H1 (cell line): ENCODE measurements around the gene USP7. TPM values are rescaled to one million over a fixed set of nuclear protein-coding genes. Genes with fewer than 3 reads are reported as not detected.

Experiments used
- CTCF ChIA-PET: fragments of 300-600 bp; sonication (Branson Sonifier 250); formaldehyde crosslinking; loops from one replicate; lab custom pipeline; 2021; ENCODE audit not compliant: partially characterized antibody; lab: Charles Lee
- POLR2A ChIA-PET: fragments of 300-600 bp; sonication (Branson Sonifier 250); formaldehyde crosslinking; loops from one replicate; lab custom pipeline; 2021; ENCODE audit warnings: inconsistent platforms; ENCODE audit not compliant: partially characterized antibody; lab: Charles Lee
- DNase-seq, 2 experiments: peaks; one replicate each; pipeline versions ENCODE4 v3.0.0 to v3.0.0-alpha.2; 2010 to 2022; ENCODE audit warnings: low spot score in 2 of 2, low read depth in 1 of 2, mixed read lengths in 1 of 2
- FAIRE-seq: peaks from 2 replicates; lab custom pipeline; 2011; peaks lifted over from hg19 to GRCh38; lab: Jason Lieb, UNC
- H2AFZ ChIP-seq: 2 replicates; pipeline ENCODE4 v1.8.1; 2012; ENCODE audit warnings: low read length, inconsistent platforms
- H2AK5ac ChIP-seq: 2 replicates; pipeline ENCODE4 v1.6.1; 2013; ENCODE audit warnings: low read depth, low read length
- H2BK120ac ChIP-seq: replicated peaks from 2 replicates; pipeline ENCODE3; 2013; ENCODE audit warnings: low read depth, low read length, inconsistent platforms
- H2BK12ac ChIP-seq: 2 replicates; pipeline ENCODE4 v1.6.1; 2013; ENCODE audit warnings: low read depth, low read length
- H2BK15ac ChIP-seq: 2 replicates; pipeline ENCODE4 v1.6.1; 2013; ENCODE audit warnings: low read length
- H2BK20ac ChIP-seq: 2 replicates; pipeline ENCODE4 v1.6.1; 2013; ENCODE audit warnings: low read length
- H2BK5ac ChIP-seq: 2 replicates; pipeline ENCODE4 v1.6.1; 2013; ENCODE audit warnings: low read depth, low read length
- H3K14ac ChIP-seq: 2 replicates; pipeline ENCODE4 v1.6.1; 2013; ENCODE audit warnings: inconsistent platforms; ENCODE audit not compliant: insufficient read length
- H3K18ac ChIP-seq: 2 replicates; pipeline ENCODE4 v1.6.1; 2013; ENCODE audit warnings: low read length; ENCODE audit errors: extremely low read depth
- H3K23ac ChIP-seq: 2 replicates; pipeline ENCODE4 v1.6.1; 2013; ENCODE audit warnings: inconsistent platforms; ENCODE audit not compliant: insufficient read length
- H3K23me2 ChIP-seq: 2 replicates; pipeline ENCODE4 v1.6.1; 2013; ENCODE audit warnings: low read depth, low read length
- H3K27ac ChIP-seq: 2 replicates; pipeline ENCODE4 v1.6.1; 2011; ENCODE audit warnings: low read depth, low read length, inconsistent platforms
- H3K27me3 ChIP-seq, 4 experiments: replicated peaks in 1 of 4; 1 replicate in 1 of 4; 2 replicates in 3 of 4; pipeline versions ENCODE4 v1.6.1 to v1.8.1; 2011 to 2013; ENCODE audit warnings: low read length in 3 of 4, mild to moderate bottlenecking in 3 of 4, inconsistent platforms in 2 of 4, mixed read lengths in 2 of 4, moderate library complexity in 1 of 4; ENCODE audit not compliant: control insufficient read depth in 3 of 4, insufficient read depth in 3 of 4; ENCODE audit errors: extremely low read depth in 1 of 4
- H3K36me3 ChIP-seq, 4 experiments: 2 replicates each; pipeline versions ENCODE4 v1.6.1 to v1.8.1; 2011 to 2013; ENCODE audit warnings: mild to moderate bottlenecking in 4 of 4, low read length in 3 of 4, moderate library complexity in 2 of 4, control low read depth in 1 of 4, inconsistent platforms in 1 of 4; ENCODE audit not compliant: insufficient read depth in 4 of 4, control insufficient read depth in 2 of 4
- H3K4ac ChIP-seq: replicated peaks from 2 replicates; pipeline ENCODE3; 2013; ENCODE audit warnings: low read length, low read depth, mixed read lengths, inconsistent platforms; ENCODE audit not compliant: insufficient read length
- H3K4me1 ChIP-seq, 4 experiments: replicated peaks in 1 of 4; 1 replicate in 1 of 4; 2 replicates in 3 of 4; pipeline versions ENCODE4 v1.6.1 to v1.8.1; 2011 to 2013; ENCODE audit warnings: low read length in 3 of 4, inconsistent platforms in 2 of 4, mixed read lengths in 1 of 4; ENCODE audit not compliant: insufficient read depth in 4 of 4, control insufficient read depth in 3 of 4
- H3K4me2 ChIP-seq, 2 experiments: 2 replicates each; pipeline versions ENCODE4 v1.6.1 to v1.8.1; 2011 to 2013; ENCODE audit warnings: low read depth in 2 of 2, low read length in 2 of 2, control low read depth in 1 of 2, inconsistent platforms in 1 of 2, mild to moderate bottlenecking in 1 of 2; ENCODE audit not compliant: insufficient read depth in 1 of 2
- H3K4me3 ChIP-seq, 4 experiments: fragments of 200-600, 300-600 bp in 1 of 4; sonication (generic), shearing (Covaris generic), sonication (Bioruptor Twin) in 1 of 4; 2 replicates each; pipeline versions ENCODE4 v1.5.1 to v1.8.1; 2011 to 2016; ENCODE audit warnings: low read length in 4 of 4, low read depth in 3 of 4, control low read depth in 2 of 4, inconsistent platforms in 2 of 4, mild to moderate bottlenecking in 2 of 4, mixed read lengths in 1 of 4, moderate library complexity in 1 of 4; ENCODE audit not compliant: insufficient read depth in 2 of 4; ENCODE audit errors: extremely low read depth in 1 of 4
- H3K56ac ChIP-seq: replicated peaks from 2 replicates; pipeline ENCODE3; 2013; ENCODE audit warnings: low read depth, mild to moderate bottlenecking, mixed read lengths, low read length, inconsistent platforms; ENCODE audit not compliant: insufficient read length
- H3K79me1 ChIP-seq: 2 replicates; pipeline ENCODE4 v1.6.1; 2013; ENCODE audit warnings: low read depth, low read length, control low read depth
- H3K79me2 ChIP-seq, 2 experiments: 2 replicates each; pipeline versions ENCODE4 v1.6.1 to v1.8.1; 2012 to 2013; ENCODE audit warnings: low read length in 2 of 2, mild to moderate bottlenecking in 2 of 2, inconsistent platforms in 1 of 2; ENCODE audit not compliant: insufficient read depth in 2 of 2, control insufficient read depth in 1 of 2
- H3K9ac ChIP-seq, 4 experiments: replicated peaks in 1 of 4; 1 replicate in 1 of 4; 2 replicates in 3 of 4; pipeline versions ENCODE4 v1.6.1 to v1.8.1; 2011 to 2013; ENCODE audit warnings: low read depth in 3 of 4, low read length in 3 of 4, control low read depth in 2 of 4, mild to moderate bottlenecking in 2 of 4, moderate library complexity in 2 of 4, inconsistent platforms in 1 of 4; ENCODE audit errors: extremely low read depth in 1 of 4
- H3K9me3 ChIP-seq, 2 experiments: 2 replicates each; pipeline versions ENCODE4 v1.6.1 to v1.8.1; 2012 to 2013; ENCODE audit warnings: mild to moderate bottlenecking in 2 of 2, moderate library complexity in 2 of 2, control low read depth in 1 of 2, inconsistent platforms in 1 of 2, low read depth in 1 of 2, low read length in 1 of 2, mixed read lengths in 1 of 2; ENCODE audit not compliant: insufficient read depth in 2 of 2
- H4K20me1 ChIP-seq, 2 experiments: replicated peaks in 1 of 2; 2 replicates each; pipeline versions ENCODE3 to v1.8.1; 2011 to 2013; ENCODE audit warnings: inconsistent platforms in 2 of 2, low read length in 2 of 2, mild to moderate bottlenecking in 1 of 2; ENCODE audit not compliant: insufficient read depth in 2 of 2, control insufficient read depth in 1 of 2
- H4K5ac ChIP-seq: 2 replicates; pipeline ENCODE4 v1.6.1; 2013; ENCODE audit warnings: low read length, low read depth, mixed read lengths, inconsistent platforms; ENCODE audit not compliant: insufficient read length
- H4K8ac ChIP-seq: 2 replicates; pipeline ENCODE4 v1.8.0; 2013; ENCODE audit warnings: mild to moderate bottlenecking, moderate library complexity, low read length, inconsistent platforms; ENCODE audit not compliant: insufficient read depth; ENCODE audit errors: extremely low read depth
- H4K91ac ChIP-seq: replicated peaks from 2 replicates; pipeline ENCODE3; 2013; ENCODE audit warnings: low read length, mixed read lengths, inconsistent platforms; ENCODE audit not compliant: insufficient read length
- BRCA1 ChIP-seq: IDR thresholded peaks from 2 replicates; pipeline ENCODE4 v1.6.1; 2012; ENCODE audit warnings: low read depth, low read length, improper control_type of control experiment
- CEBPB ChIP-seq: IDR thresholded peaks from 2 replicates; pipeline ENCODE4 v1.6.1; 2012; ENCODE audit warnings: low read depth, low read length
- CREB1 ChIP-seq: IDR thresholded peaks from 2 replicates; pipeline ENCODE4 v1.6.1; 2012; ENCODE audit warnings: inconsistent platforms
- EP300 ChIP-seq, 2 experiments: IDR thresholded peaks; 1 replicate in 1 of 2; 2 replicates in 1 of 2; pipeline ENCODE4 v1.6.1; 2011 to 2012; ENCODE audit warnings: low read depth in 2 of 2, low read length in 2 of 2, mild to moderate bottlenecking in 2 of 2, borderline replicate concordance in 1 of 2, inconsistent platforms in 1 of 2, moderate library complexity in 1 of 2
- EZH2 ChIP-seq: fragments of 200-600 bp; sonication (generic); IDR thresholded peaks from 2 replicates; pipeline ENCODE4 v1.7.1; 2012; ENCODE audit warnings: low read depth, mild to moderate bottlenecking, moderate library complexity, low read length, inconsistent platforms; ENCODE audit not compliant: severe bottlenecking
- NANOG ChIP-seq: IDR thresholded peaks from 2 replicates; pipeline ENCODE4 v1.6.1; 2011; ENCODE audit warnings: low read length, low read depth, mild to moderate bottlenecking, inconsistent platforms; ENCODE audit not compliant: insufficient read depth, poor library complexity, severe bottlenecking
- SIN3A ChIP-seq, 2 experiments: IDR thresholded peaks in 1 of 2; conservative IDR thresholded peaks in 1 of 2; 2 replicates each; pipeline ENCODE4 v1.6.1; 2011 to 2012; ENCODE audit warnings: low read length in 2 of 2, improper control_type of control experiment in 1 of 2, low read depth in 1 of 2, mild to moderate bottlenecking in 1 of 2
- SP2 ChIP-seq: IDR thresholded peaks from 2 replicates; pipeline ENCODE4 v1.6.1; 2012; ENCODE audit warnings: mild to moderate bottlenecking, low read length, inconsistent platforms
- WGBS, 2 experiments: shearing (Covaris generic) in 1 of 2; methylation state at CpG; one replicate each; pipeline versions ENCODE4 v1.1.6 to v1.1.7; 2013 to 2015; ENCODE audit warnings: low lambda C conversion rate in 2 of 2, mixed read lengths in 2 of 2, inconsistent platforms in 1 of 2, low coverage in 1 of 2, missing lambda C conversion rate in 1 of 2; ENCODE audit not compliant: insufficient replicate concordance in 2 of 2, insufficient coverage in 1 of 2, insufficient read length in 1 of 2; ENCODE audit errors: extremely low coverage in 1 of 2, missing lambda C conversion rate in 1 of 2; 5-methylcytosine and 5-hydroxymethylcytosine counted together
- polyA plus RNA-seq, 7 experiments: library from polyadenylated mRNA; depleted of rRNA in 3 of 7; stranded (reverse) in 5 of 7; unstranded in 2 of 7; fragments of >200 nt in 5 of 7; fragments of 200-250 nt in 2 of 7; gene quantifications; 1 replicate in 5 of 7; 2 replicates in 1 of 7; 4 replicates in 1 of 7; pipeline versions ENCODE4 v1.2.1 to v1.2.3, GENCODE V29; 2011 to 2013; ENCODE audit warnings: missing spikeins in 2 of 7, mixed read lengths in 2 of 7
- total RNA-seq: library from RNA; stranded (reverse); fragmentation: NEBNext Ultra II Directional; extraction: Animal tissue kit (Norgen Biotek cat#: 25700); gene quantifications from 2 replicates; pipeline ENCODE4 v1.2.1, GENCODE V29; 2021
- TF ChIP-seq, protein P1 (sequence below), 3 experiments: IDR thresholded peaks; 1 replicate in 2 of 3; 2 replicates in 1 of 3; pipeline versions ENCODE4 v1.5.1 to v1.6.1; 2011; ENCODE audit warnings: low read length in 3 of 3, mild to moderate bottlenecking in 3 of 3, inconsistent platforms in 2 of 3, low read depth in 1 of 3, moderate library complexity in 1 of 3; ENCODE audit not compliant: insufficient read depth in 1 of 3; ENCODE audit errors: control extremely low read depth in 1 of 3

USP7 gene
- total and polyA plus RNA-seq, 2 of the 8 experiments (the other 6 are each of a cell fraction or from before 2014, with no cell fraction given) = 21.3 to 211 TPM

DNA sequence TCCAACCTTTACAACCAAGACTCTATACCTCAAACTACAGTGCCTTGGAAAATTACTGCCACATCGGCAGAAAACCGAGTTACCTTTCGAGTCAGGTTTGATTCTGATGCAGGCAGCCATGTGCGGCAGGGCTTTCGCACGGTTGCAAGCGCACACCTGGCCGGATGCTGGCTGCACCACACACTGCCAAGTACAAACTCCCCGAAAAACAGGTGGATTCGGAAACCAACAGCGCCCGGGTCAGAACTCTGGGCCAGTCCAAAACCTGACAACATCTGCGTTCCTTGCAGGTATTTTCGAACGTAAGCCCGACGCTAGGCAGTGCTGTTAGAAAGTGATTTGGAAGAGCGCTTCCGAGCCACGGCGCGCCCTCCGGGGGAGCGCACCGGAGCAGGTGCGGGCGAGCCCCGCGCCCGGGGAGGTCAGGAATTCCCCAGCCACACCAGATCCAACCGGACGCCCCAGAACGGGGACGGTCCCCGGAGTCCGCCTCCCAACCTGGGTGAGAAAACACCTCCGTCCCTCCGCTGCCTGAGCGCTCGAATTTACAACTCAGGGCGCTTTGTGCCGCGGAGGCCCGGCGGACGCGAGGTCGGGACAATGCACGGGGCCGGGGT is 1.2 kb downstream of the USP7 start:
- Histone ChIP-seq H3K27ac (0 out of 2 replicates have a peak overlapping the region, but pooled peaks have one; percentile 38), H4K5ac (no peak overlapping the region), H3K56ac (peak overlapping the region; percentile 24), H2AK5ac (no peak overlapping the region), H3K36me3 (no peaks in the 10 kb centered on the region), H4K91ac (peak overlapping the region; percentile 15), H2BK120ac (no peak overlapping the region), H3K4me2 (peak overlapping the region; percentile 88 to 99), H2BK5ac (no peak overlapping the region; the same call in 1 of the 2 replicates), H2BK20ac (no peak overlapping the region), H3K18ac (peak overlapping the region; percentile 75), H3K9ac (peak overlapping the region; percentile 72 to 94 (median 76)), H3K9me3 (no peaks in the 10 kb centered on the region), H3K23ac (no peak overlapping the region), H3K4me3 (peak overlapping the region; percentile 63 to 85 (median 76)), H2BK15ac (0 out of 2 replicates have a peak overlapping the region, but pooled peaks have one; percentile 81), H2AFZ (no peak overlapping the region), H3K14ac (peak overlapping the region; percentile 53), H3K4me1 (peaks cover 29 to 49% (median 34%) of the 10 kb centered on the region in 4 experiments), H3K4ac (no peak overlapping the region), H3K23me2 (peaks cover 7% of the 10 kb centered on the region), H3K27me3 (peaks cover 0 to 7% (median 2%) of the 10 kb centered on the region in 4 experiments; a peak in 3 of 7 replicates), H3K79me1 (peaks cover 12% of the 10 kb centered on the region), H2BK12ac (peak overlapping the region; percentile 77), H4K8ac (peak overlapping the region; percentile 94; the same call in 1 of the 2 replicates), H4K20me1 (peaks cover 24 to 38% of the 10 kb centered on the region in 2 experiments), H3K79me2 (peaks cover 43 to 53% of the 10 kb centered on the region in 2 experiments)
- ChIA-PET CTCF (interaction anchor here (3.5 kb wide), 1 partner anchor 46 kb away, joined by 25 read pairs; no protein-coding TSS in a partner anchor), POLR2A (interaction anchor here (1.1 to 1.8 kb wide), 6 partner anchors 12 to 46 kb away, joined by 3 to 7 read pairs (median 5); no protein-coding TSS in a partner anchor)
- FAIRE-seq (no peak), DNase-seq (no peak)
- 2% methylated on average over 34 of the region's 50 CpGs; no CpG with 5 or more reads in 1 of the 2 experiments for WGBS, 2 experiments
- peak in 1 of 2 experiments; percentile 38; a peak in 1 of 4 replicates for TF ChIP-seq SIN3A (conservative IDR thresholded peaks at IDR 0.05 in 1 of 2, IDR thresholded peaks at IDR 0.05 in 1 of 2; ENCODE audit: low read depth in 1 of 2, low read length in 2 of 2)
- no peak for TF ChIP-seq NANOG
- no peak for TF ChIP-seq CREB1
- TF ChIP-seq, protein P1, sequence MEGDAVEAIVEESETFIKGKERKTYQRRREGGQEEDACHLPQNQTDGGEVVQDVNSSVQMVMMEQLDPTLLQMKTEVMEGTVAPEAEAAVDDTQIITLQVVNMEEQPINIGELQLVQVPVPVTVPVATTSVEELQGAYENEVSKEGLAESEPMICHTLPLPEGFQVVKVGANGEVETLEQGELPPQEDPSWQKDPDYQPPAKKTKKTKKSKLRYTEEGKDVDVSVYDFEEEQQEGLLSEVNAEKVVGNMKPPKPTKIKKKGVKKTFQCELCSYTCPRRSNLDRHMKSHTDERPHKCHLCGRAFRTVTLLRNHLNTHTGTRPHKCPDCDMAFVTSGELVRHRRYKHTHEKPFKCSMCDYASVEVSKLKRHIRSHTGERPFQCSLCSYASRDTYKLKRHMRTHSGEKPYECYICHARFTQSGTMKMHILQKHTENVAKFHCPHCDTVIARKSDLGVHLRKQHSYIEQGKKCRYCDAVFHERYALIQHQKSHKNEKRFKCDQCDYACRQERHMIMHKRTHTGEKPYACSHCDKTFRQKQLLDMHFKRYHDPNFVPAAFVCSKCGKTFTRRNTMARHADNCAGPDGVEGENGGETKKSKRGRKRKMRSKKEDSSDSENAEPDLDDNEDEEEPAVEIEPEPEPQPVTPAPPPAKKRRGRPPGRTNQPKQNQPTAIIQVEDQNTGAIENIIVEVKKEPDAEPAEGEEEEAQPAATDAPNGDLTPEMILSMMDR (IDR thresholded peaks at IDR 0.05; ENCODE audit: control extremely low read depth in 1 of 3, insufficient read depth in 1 of 3, low read depth in 1 of 3, low read length in 3 of 3) = no peak
- TF ChIP-seq EP300 (IDR thresholded peaks at IDR 0.05; ENCODE audit: borderline replicate concordance in 1 of 2, low read depth in 2 of 2, low read length in 2 of 2) = no peak
- TF ChIP-seq BRCA1 = no peak
- TF ChIP-seq SP2 = no peak
- TF ChIP-seq EZH2 = no peak
- TF ChIP-seq CEBPB = no peak
